ENCODE data around the gene STX10.

STX10 gene

DNA sequence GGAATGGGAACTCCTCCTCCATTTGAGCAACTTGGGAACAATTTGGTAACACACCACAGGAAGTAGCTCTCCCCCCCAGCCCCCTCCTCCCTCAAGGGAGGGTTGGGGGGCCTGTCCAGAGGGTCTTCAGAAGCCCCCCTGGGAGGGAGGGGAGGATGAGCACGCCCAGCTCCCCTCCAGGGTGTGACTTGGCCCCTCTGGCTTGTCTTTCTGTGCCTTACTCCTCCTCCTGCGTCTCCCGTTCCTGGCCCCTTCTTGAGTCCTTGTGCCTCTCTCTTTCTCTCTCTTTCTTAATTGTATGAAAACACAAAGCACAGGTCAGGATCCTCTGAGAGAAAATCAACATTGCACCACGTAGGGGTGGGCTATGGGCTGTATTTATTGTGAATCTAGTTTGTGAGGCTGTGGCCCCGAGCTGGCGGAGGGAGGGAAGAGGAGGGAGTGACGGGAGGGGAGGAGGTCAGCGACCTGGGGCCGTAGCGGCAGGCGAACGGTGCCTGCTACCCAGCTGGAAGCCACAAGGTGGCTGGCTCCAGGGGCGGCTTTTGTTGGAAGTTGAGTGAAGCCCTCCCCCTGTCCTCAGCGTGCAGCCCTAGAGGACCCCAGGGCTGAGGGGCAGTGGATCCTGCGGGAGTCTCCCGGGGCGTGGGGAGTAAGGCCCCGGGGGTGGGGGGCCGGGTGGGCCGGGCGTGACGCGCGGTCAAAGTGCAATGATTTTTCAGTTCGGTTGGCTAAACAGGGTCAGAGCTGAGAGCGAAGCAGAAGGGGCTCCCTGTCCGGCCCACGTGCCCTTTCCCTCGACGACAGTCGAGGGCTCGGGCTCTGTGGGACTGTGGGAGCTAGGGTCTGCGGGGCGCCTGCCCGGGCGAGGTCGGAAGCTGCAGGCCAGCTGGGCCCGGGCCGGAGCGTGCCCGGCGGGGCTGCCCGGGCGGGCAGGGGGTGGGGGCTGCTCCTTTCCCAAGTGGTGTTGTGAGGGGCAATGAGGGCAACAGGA, 53.9 kb downstream of the STX10 start:
- TF ChIP-seq, protein P1, sequence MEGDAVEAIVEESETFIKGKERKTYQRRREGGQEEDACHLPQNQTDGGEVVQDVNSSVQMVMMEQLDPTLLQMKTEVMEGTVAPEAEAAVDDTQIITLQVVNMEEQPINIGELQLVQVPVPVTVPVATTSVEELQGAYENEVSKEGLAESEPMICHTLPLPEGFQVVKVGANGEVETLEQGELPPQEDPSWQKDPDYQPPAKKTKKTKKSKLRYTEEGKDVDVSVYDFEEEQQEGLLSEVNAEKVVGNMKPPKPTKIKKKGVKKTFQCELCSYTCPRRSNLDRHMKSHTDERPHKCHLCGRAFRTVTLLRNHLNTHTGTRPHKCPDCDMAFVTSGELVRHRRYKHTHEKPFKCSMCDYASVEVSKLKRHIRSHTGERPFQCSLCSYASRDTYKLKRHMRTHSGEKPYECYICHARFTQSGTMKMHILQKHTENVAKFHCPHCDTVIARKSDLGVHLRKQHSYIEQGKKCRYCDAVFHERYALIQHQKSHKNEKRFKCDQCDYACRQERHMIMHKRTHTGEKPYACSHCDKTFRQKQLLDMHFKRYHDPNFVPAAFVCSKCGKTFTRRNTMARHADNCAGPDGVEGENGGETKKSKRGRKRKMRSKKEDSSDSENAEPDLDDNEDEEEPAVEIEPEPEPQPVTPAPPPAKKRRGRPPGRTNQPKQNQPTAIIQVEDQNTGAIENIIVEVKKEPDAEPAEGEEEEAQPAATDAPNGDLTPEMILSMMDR (conservative IDR thresholded peaks at IDR 0.05; ENCODE audit: low read depth) = no peak
- CTCF ChIA-PET = interaction anchor here (0.6 to 3.4 kb wide), 5 partner anchors 13 to 707 kb away, joined by 3 to 35 read pairs (median 3); no protein-coding TSS in a partner anchor
- no peak for DNase-seq (ENCODE audit: low spot score)
- POLR2A ChIA-PET (ENCODE audit: low non-redundant PET) = no interaction called here
- H3K27ac ChIP-seq = peak overlapping the region; percentile 49

- ChIA-PET CTCF (interaction anchor here (0.7 to 3.4 kb wide), 4 partner anchors 14 to 181 kb away, joined by 3 to 35 read pairs (median 3); no protein-coding TSS in a partner anchor), POLR2A (ENCODE audit: low non-redundant PET) (no interaction called here)
- no peak for DNase-seq (ENCODE audit: low spot score)
- H3K27ac ChIP-seq = peak overlapping the region; percentile 49
- TF ChIP-seq, protein P1 (conservative IDR thresholded peaks at IDR 0.05; ENCODE audit: low read depth) = no peak
Measured at GRCh38 chr19:13095393-13095784, 54.8 kb downstream of the STX10 start.

- CTCF ChIA-PET = interaction anchor here (0.6 to 3.4 kb wide), 7 partner anchors 15 to 182 kb away, joined by 3 to 37 read pairs (median 6); no protein-coding TSS in a partner anchor
- DNase-seq (ENCODE audit: low spot score) = no peak
- POLR2A ChIA-PET (ENCODE audit: low non-redundant PET) = no interaction called here
- TF ChIP-seq, protein P1 (conservative IDR thresholded peaks at IDR 0.05; ENCODE audit: low read depth) = no peak
- H3K27ac ChIP-seq = peak overlapping the region; percentile 72
Measured at GRCh38 chr19:13094771-13095392, 55.3 kb downstream of the STX10 start.

DNA sequence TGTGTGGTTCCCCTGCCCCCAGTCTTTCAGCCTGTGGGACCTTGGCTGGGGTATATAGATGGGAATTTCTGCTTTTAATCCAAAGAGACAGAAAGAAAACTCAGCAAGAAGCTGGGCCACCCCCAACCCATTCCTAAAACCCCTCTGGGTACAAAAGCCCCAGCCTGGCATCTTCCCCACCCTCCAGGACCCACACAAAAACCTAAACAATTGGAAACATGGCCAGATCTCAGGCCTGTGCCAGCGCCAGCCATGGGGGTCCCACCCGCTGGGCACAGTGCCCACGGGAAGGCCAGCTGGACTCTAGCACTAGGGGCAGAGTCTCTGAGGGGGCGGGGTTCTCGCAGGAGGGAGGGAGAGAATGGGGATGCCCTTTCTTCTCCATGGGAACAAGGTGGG, 56.1 kb downstream of the STX10 start:
- CTCF ChIA-PET = interaction anchor here (0.5 to 3.4 kb wide), 17 partner anchors 11 to 770 kb away, joined by 3 to 37 read pairs (median 4); no protein-coding TSS in a partner anchor

More for the DNA sequence above, 56.1 kb downstream of the STX10 start:
- H3K27ac ChIP-seq = peak overlapping the region; percentile 72
- POLR2A ChIA-PET (ENCODE audit: low non-redundant PET) = no interaction called here
- no peak for DNase-seq (ENCODE audit: low spot score)
- TF ChIP-seq, protein P1 (conservative IDR thresholded peaks at IDR 0.05; ENCODE audit: low read depth) = peak; percentile 46
